ENCODE results near the gene ESR2. TPM values are rescaled to one million over a fixed set of nuclear protein-coding genes. Genes with fewer than 3 reads are reported as not detected.

Gene ESR2
- total and polyA plus RNA-seq, 4 donors = 0.01 to 0.28 (median 0.09) TPM

DNA sequence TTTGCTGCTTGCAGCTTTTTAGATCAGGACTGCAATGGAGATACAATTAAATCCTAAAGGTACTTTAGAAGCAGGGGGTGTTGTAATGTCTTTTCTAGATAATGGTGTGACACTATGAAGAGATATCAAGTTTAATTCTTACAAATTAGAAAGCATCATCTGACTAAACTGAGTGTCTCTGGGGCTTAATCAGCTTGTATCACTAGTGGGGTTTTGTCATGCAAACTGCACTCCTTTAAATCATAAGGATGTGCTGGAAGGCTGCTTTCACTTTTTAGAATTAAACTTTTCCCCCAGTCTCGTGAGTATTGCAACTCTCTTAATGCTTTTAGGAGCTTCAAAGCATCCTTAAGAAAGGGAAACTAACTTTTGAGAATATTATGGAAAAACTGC lies 218.6 kb downstream of the ESR2 start:
- H3K9me3 ChIP-seq (ENCODE audit: control insufficient read depth in 4 of 4, low read length in 3 of 4) = no peaks in the 10 kb centered on the region
- 92% methylated on average over 1 of the region's 1 CpG for WGBS
- TF ChIP-seq HNF4G (IDR thresholded peaks at IDR 0.05) = no peak
- no peak for TF ChIP-seq TAF1 (conservative IDR thresholded peaks at IDR 0.05)
- TF ChIP-seq, protein P1, sequence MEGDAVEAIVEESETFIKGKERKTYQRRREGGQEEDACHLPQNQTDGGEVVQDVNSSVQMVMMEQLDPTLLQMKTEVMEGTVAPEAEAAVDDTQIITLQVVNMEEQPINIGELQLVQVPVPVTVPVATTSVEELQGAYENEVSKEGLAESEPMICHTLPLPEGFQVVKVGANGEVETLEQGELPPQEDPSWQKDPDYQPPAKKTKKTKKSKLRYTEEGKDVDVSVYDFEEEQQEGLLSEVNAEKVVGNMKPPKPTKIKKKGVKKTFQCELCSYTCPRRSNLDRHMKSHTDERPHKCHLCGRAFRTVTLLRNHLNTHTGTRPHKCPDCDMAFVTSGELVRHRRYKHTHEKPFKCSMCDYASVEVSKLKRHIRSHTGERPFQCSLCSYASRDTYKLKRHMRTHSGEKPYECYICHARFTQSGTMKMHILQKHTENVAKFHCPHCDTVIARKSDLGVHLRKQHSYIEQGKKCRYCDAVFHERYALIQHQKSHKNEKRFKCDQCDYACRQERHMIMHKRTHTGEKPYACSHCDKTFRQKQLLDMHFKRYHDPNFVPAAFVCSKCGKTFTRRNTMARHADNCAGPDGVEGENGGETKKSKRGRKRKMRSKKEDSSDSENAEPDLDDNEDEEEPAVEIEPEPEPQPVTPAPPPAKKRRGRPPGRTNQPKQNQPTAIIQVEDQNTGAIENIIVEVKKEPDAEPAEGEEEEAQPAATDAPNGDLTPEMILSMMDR (IDR thresholded peaks at IDR 0.05; ENCODE audit: low read depth, low read length, missing input control) = no peak
- TF ChIP-seq, protein P2, sequence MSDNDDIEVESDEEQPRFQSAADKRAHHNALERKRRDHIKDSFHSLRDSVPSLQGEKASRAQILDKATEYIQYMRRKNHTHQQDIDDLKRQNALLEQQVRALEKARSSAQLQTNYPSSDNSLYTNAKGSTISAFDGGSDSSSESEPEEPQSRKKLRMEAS (IDR thresholded peaks at IDR 0.05) = no peak
- DNase-seq (ENCODE audit: low spot score) = no peak
- H3K4me3 ChIP-seq (ENCODE audit: low read depth in 1 of 3, low read length in 3 of 3) = no peak overlapping the region
- no peaks in the 10 kb centered on the region for H3K27me3 ChIP-seq (ENCODE audit: control insufficient read depth in 4 of 4, insufficient read depth in 4 of 4, low read length in 3 of 4)
- no peak overlapping the region for H3K9ac ChIP-seq (ENCODE audit: low read depth in 1 of 2, low read length in 2 of 2)
- no peaks in the 10 kb centered on the region for H3K4me1 ChIP-seq (ENCODE audit: control insufficient read depth in 4 of 4, insufficient read depth in 4 of 4, low read length in 3 of 4)
- H3K27ac ChIP-seq (ENCODE audit: low read depth in 1 of 2, low read length in 2 of 2) = no peak overlapping the region
- peaks cover 0 to 22% (median 6%) of the 10 kb centered on the region in 4 donors for H3K36me3 ChIP-seq (ENCODE audit: control insufficient read depth in 4 of 4, insufficient read depth in 3 of 4, low read depth in 1 of 4, low read length in 3 of 4)

DNA sequence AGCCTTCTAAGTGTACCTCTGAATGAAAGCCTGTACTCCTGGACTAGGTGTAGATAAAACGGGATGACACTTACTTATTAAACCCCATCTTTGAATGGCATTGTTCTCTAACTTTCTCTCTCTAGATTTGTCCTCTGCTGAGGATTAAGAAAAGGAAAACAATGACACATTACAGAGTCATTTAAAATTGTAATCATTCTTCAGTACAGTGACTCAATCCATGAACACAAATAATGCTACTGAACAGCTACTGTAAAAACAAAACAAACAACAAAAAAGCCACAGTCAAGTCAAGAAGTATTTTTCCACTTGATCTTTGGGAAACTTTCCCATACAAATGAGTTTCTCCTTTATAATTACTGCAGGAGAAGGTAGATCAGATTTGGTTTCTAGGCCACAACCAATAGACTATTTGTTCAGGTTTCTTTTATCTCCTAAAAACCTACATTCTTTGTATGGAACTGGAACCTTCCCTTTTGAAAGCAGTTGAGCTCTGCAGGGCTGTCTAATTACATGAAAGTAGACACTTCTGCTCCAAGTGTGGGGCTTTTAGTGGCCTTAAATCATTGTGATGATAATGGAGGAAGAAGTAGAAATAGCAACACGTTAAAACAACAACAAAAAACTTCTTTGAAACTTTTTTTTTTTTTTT lies 219.1 kb downstream of the ESR2 start:
- Histone ChIP-seq H3K9me3 (ENCODE audit: control insufficient read depth in 4 of 4, low read length in 3 of 4) (no peaks in the 10 kb centered on the region), H3K9ac (ENCODE audit: low read depth in 1 of 2, low read length in 2 of 2) (no peak overlapping the region), H3K27ac (ENCODE audit: low read depth in 1 of 2, low read length in 2 of 2) (no peak overlapping the region), H3K27me3 (ENCODE audit: control insufficient read depth in 4 of 4, insufficient read depth in 4 of 4, low read length in 3 of 4) (no peaks in the 10 kb centered on the region), H3K36me3 (ENCODE audit: control insufficient read depth in 4 of 4, insufficient read depth in 3 of 4, low read depth in 1 of 4, low read length in 3 of 4) (peaks cover 0 to 18% (median 6%) of the 10 kb centered on the region in 4 donors), H3K4me3 (ENCODE audit: low read depth in 1 of 3, low read length in 3 of 3) (no peak overlapping the region), H3K4me1 (ENCODE audit: control insufficient read depth in 4 of 4, insufficient read depth in 4 of 4, low read length in 3 of 4) (no peaks in the 10 kb centered on the region)
- TF ChIP-seq YY1 (IDR thresholded peaks at IDR 0.05) = no peak
- TF ChIP-seq SP1 (IDR thresholded peaks at IDR 0.05) = no peak
- no peak for TF ChIP-seq JUND (IDR thresholded peaks at IDR 0.05)
- TF ChIP-seq, protein P2 (IDR thresholded peaks at IDR 0.05) = no peak
- TF ChIP-seq FOXA1 (IDR thresholded peaks at IDR 0.05) = no peak
- no peak for TF ChIP-seq GABPA (IDR thresholded peaks at IDR 0.05 in 1 of 2, conservative IDR thresholded peaks at IDR 0.05 in 1 of 2)
- no peak for TF ChIP-seq HNF4A (conservative IDR thresholded peaks at IDR 0.05)
- TF ChIP-seq, protein P3, sequence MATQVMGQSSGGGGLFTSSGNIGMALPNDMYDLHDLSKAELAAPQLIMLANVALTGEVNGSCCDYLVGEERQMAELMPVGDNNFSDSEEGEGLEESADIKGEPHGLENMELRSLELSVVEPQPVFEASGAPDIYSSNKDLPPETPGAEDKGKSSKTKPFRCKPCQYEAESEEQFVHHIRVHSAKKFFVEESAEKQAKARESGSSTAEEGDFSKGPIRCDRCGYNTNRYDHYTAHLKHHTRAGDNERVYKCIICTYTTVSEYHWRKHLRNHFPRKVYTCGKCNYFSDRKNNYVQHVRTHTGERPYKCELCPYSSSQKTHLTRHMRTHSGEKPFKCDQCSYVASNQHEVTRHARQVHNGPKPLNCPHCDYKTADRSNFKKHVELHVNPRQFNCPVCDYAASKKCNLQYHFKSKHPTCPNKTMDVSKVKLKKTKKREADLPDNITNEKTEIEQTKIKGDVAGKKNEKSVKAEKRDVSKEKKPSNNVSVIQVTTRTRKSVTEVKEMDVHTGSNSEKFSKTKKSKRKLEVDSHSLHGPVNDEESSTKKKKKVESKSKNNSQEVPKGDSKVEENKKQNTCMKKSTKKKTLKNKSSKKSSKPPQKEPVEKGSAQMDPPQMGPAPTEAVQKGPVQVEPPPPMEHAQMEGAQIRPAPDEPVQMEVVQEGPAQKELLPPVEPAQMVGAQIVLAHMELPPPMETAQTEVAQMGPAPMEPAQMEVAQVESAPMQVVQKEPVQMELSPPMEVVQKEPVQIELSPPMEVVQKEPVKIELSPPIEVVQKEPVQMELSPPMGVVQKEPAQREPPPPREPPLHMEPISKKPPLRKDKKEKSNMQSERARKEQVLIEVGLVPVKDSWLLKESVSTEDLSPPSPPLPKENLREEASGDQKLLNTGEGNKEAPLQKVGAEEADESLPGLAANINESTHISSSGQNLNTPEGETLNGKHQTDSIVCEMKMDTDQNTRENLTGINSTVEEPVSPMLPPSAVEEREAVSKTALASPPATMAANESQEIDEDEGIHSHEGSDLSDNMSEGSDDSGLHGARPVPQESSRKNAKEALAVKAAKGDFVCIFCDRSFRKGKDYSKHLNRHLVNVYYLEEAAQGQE (IDR thresholded peaks at IDR 0.05) = no peak
- no peak for TF ChIP-seq FOXA2 (IDR thresholded peaks at IDR 0.05)
- TF ChIP-seq, protein P1 (IDR thresholded peaks at IDR 0.05; ENCODE audit: low read depth, low read length, missing input control) = no peak
- TF ChIP-seq TAF1 (conservative IDR thresholded peaks at IDR 0.05) = no peak
- no peak for DNase-seq (ENCODE audit: low spot score)
- 83% methylated on average over 2 of the region's 2 CpGs for WGBS

Measured in liver (tissue), 9 donors.